ENCODE measurements around the gene UHRF1. TPM values are rescaled to one million over a fixed set of nuclear protein-coding genes. Genes with fewer than 3 reads are reported as not detected.

Gene UHRF1
- total RNA-seq, 4 donors from 2014 or later = 3.4 to 21.7 (median 11.5) TPM

GRCh38 chr19:4902796-4903195, 6.5 kb upstream of the UHRF1 start, which contains the start of gene ARRDC5:
Gene ARRDC5 (minus strand): TSS chr19:4902896. CDS start chr19:4902825, 71 bp downstream.
- intact Hi-C loops (cut with DNase I) = no loop called here
- H3K4me1 ChIP-seq = no peaks in the 10 kb centered on the region
- H3K27ac ChIP-seq = no peak within 1 kb of the TSS
- no peaks in the 10 kb centered on the region for H3K27me3 ChIP-seq
- 73 to 87% methylated on average over 6 to 7 of the region's 7 CpGs for WGBS, 2 donors
- no peaks in the 10 kb centered on the region for H3K9me3 ChIP-seq
- H3K4me3 ChIP-seq = no peak within 1 kb of the TSS
- no peak for DNase-seq
- no peaks in the 10 kb centered on the region for H3K36me3 ChIP-seq
- TF ChIP-seq POLR2A (IDR thresholded peaks at IDR 0.05) (no peak), CTCF (IDR thresholded peaks at IDR 0.05) (no peak)

DNA sequence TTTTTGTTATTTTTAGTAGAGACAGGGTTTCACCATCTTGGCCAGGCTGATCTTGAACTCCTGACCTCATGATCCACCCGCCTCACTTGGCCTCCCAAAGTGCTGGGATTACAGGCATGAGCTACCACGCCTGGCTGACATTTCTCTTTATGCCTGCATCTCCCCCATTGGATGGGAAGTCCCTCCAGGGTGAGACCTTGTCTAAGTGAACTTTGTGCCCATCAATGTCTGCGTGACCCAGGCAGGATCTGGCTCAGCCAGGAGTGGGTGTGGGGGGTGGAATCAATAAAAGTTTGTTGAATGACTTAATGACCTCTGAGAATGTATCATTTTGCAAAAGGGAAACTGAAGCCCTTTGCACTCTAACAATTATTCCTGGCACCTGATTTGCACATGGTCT, 4.8 kb upstream of the UHRF1 start:
- intact Hi-C loops (cut with DNase I) = no loop called here

DNA sequence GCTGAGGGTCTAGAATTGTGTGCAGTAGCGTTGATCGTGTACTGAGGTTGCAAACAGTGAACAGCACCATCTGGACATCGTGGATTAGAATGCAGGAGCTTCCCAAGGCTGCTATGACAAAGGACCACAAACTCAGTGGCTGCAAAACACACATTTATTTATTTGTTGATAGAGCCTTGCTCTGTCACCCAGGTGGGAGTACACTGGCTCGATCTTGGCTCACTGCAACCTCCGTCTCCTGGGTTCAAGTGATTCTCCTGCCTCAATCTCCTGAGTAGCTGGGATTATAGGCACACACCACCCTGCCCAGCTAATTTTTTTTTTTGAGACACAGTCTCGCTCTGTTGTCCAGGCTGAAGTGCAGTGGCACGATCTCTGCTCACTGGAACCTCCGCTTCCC, 2.3 kb upstream of the UHRF1 start:
- Histone ChIP-seq H3K27ac (no peak overlapping the region), H3K27me3 (peaks cover 0 to 13% (median 3%) of the 10 kb centered on the region in 4 donors), H3K4me3 (no peak overlapping the region), H3K9me3 (no peaks in the 10 kb centered on the region), H3K4me1 (peaks cover 18 to 32% (median 23%) of the 10 kb centered on the region in 3 donors), H3K36me3 (no peaks in the 10 kb centered on the region)
- 84 to 89% methylated on average over 7 to 8 of the region's 8 CpGs for WGBS, 2 donors
- TF ChIP-seq POLR2A (IDR thresholded peaks at IDR 0.05) = no peak
- no peak for TF ChIP-seq CTCF (IDR thresholded peaks at IDR 0.05)
- intact Hi-C loops (cut with DNase I) = no loop called here
- DNase-seq = no peak

More for the DNA sequence above, 4.8 kb upstream of the UHRF1 start:
- H3K27me3 ChIP-seq = peaks cover 0 to 11% (median 3%) of the 10 kb centered on the region in 4 donors
- H3K9me3 ChIP-seq = no peaks in the 10 kb centered on the region
- H3K4me1 ChIP-seq = peaks cover 5 to 11% (median 5%) of the 10 kb centered on the region in 3 donors
- 64 to 73% methylated on average over 2 of the region's 3 CpGs for WGBS, 2 donors
- no peak for TF ChIP-seq POLR2A (IDR thresholded peaks at IDR 0.05)
- TF ChIP-seq CTCF (IDR thresholded peaks at IDR 0.05) = no peak
- no peak overlapping the region for H3K4me3 ChIP-seq
- no peaks in the 10 kb centered on the region for H3K36me3 ChIP-seq
- H3K27ac ChIP-seq = no peak overlapping the region
- DNase-seq = no peak

- DNase-seq = no peak
- TF ChIP-seq CTCF (IDR thresholded peaks at IDR 0.05) (no peak), POLR2A (IDR thresholded peaks at IDR 0.05) (no peak)
- H3K9me3 ChIP-seq = no peaks in the 10 kb centered on the region
- peaks cover 25 to 44% (median 32%) of the 10 kb centered on the region in 3 donors for H3K4me1 ChIP-seq
- H3K27ac ChIP-seq = no peak overlapping the region
- no peaks in the 10 kb centered on the region for H3K36me3 ChIP-seq
- intact Hi-C loops (cut with DNase I) = no loop called here
- WGBS, 2 donors = 86 to 96% methylated on average over 5 of the region's 5 CpGs
- no peak overlapping the region for H3K4me3 ChIP-seq
- H3K27me3 ChIP-seq = peaks cover 0 to 13% (median 3%) of the 10 kb centered on the region in 4 donors
These were observed 941 bp upstream of the UHRF1 start for GRCh38 chr19:4908360-4908759.

DNA sequence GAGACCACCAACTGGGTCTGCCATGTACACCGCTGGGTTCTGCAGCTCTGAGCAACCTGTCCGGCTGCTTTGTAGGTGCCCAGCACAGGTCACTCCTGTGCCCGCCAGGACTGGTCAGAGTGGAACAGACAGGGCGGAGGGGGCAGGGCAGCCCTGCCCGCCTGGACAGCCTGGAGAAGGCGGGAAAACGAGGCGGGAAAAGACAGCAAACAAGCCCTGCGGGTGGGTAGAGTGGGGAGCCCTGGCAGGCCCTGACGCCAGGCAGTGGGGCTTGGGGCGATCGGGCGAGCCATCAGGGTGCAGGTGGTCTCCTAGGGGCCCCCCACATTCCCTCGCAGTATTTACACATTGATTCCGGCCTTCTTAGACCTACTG, 533 bp upstream of the UHRF1 start:
- 73 to 85% methylated on average over 6 to 11 of the region's 15 CpGs for WGBS, 2 donors
- Histone ChIP-seq H3K27me3 (peaks cover 0 to 13% (median 3%) of the 10 kb centered on the region in 4 donors), H3K9me3 (no peaks in the 10 kb centered on the region), H3K27ac (no peak overlapping the region), H3K4me3 (peak overlapping the region in 2 of 4 donors; percentile 75 to 87), H3K36me3 (no peaks in the 10 kb centered on the region), H3K4me1 (peaks cover 25 to 47% (median 32%) of the 10 kb centered on the region in 3 donors)
- intact Hi-C loops (cut with DNase I) = no loop called here
- no peak for DNase-seq
- TF ChIP-seq CTCF (IDR thresholded peaks at IDR 0.05) (no peak), POLR2A (IDR thresholded peaks at IDR 0.05) (no peak)

All from esophagus squamous epithelium (tissue), 5 donors.